HEK293 (cell line): ENCODE data around the gene KIAA1671.

Experiments
- CTCF ChIA-PET: fragments of 350-600 bp; formaldehyde crosslinking; extraction: SDS; loops from one replicate; lab custom pipeline; 2021; ENCODE audit warnings: antibody characterized with exemption; lab: Yijun Ruan, JAX
- POLR2A ChIA-PET: fragments of 300-600 bp; formaldehyde crosslinking; extraction: SDS; loops from one replicate; lab custom pipeline; 2020; ENCODE audit warnings: antibody characterized with exemption, inconsistent platforms; lab: Yijun Ruan, JAX
- H3K27ac ChIP-seq: fragments of 200-500 bp; sonication (Bioruptor generic); 2 replicates; pipeline ENCODE4 v1.5.1; 2014; ENCODE audit warnings: low read depth, low read length, control low read depth, inconsistent platforms; ENCODE audit errors: extremely low read depth
- H3K36me3 ChIP-seq, 2 experiments: fragments of 200-500 bp in 1 of 2; sonication (Bioruptor generic) in 1 of 2; 1 replicate in 1 of 2; 2 replicates in 1 of 2; pipeline ENCODE4 v1.5.1; 2014 to 2017; ENCODE audit warnings: inconsistent platforms in 2 of 2, low read length in 2 of 2; ENCODE audit not compliant: control insufficient read depth in 2 of 2, insufficient read depth in 1 of 2
- H3K4me1 ChIP-seq: fragments of 200-500 bp; sonication (Bioruptor generic); 2 replicates; pipeline ENCODE4 v1.5.1; 2014; ENCODE audit warnings: mild to moderate bottlenecking, low read length, inconsistent platforms; ENCODE audit not compliant: control insufficient read depth, insufficient read depth
- H3K4me3 ChIP-seq: 2 replicates; pipeline ENCODE4 v1.5.1; 2011; ENCODE audit warnings: low read depth, mild to moderate bottlenecking, control low read depth, low read length, moderate library complexity
- H3K9me3 ChIP-seq: fragments of 200-500 bp; sonication (Bioruptor generic); 2 replicates; pipeline ENCODE4 v1.5.1; 2014; ENCODE audit warnings: low read depth, low read length, inconsistent platforms; ENCODE audit not compliant: control insufficient read depth, insufficient read depth
- AEBP2 ChIP-seq: fragments of 450-650 bp; formaldehyde crosslinking; IDR thresholded peaks from 2 replicates; pipeline ENCODE4 v1.5.1; 2016; ENCODE audit warnings: missing biosample characterization, missing genetic modification characterization, borderline replicate concordance
- BCL6B ChIP-seq: fragments of 450-650 bp; formaldehyde crosslinking; IDR thresholded peaks from 2 replicates; pipeline ENCODE4 v1.5.1; 2017; ENCODE audit warnings: missing biosample characterization, missing genetic modification characterization
- CTCF ChIP-seq: fragments of 450-650 bp; formaldehyde crosslinking; IDR thresholded peaks from 2 replicates; pipeline ENCODE4 v1.5.1; 2016; ENCODE audit warnings: missing biosample characterization, missing genetic modification characterization
- ZBTB10 ChIP-seq: fragments of 450-650 bp; formaldehyde crosslinking; IDR thresholded peaks from 2 replicates; pipeline ENCODE4 v1.5.1; 2016; ENCODE audit warnings: missing biosample characterization, missing genetic modification characterization
- ZBTB48 ChIP-seq: fragments of 450-650 bp; formaldehyde crosslinking; IDR thresholded peaks from 2 replicates; pipeline ENCODE4 v1.5.1; 2016; ENCODE audit warnings: missing biosample characterization, missing genetic modification characterization
- ZBTB49 ChIP-seq: fragments of 450-650 bp; formaldehyde crosslinking; IDR thresholded peaks from 2 replicates; pipeline ENCODE4 v1.5.1; 2016; ENCODE audit warnings: missing biosample characterization, missing genetic modification characterization, low read depth
- ZIC2 ChIP-seq: fragments of 450-650 bp; formaldehyde crosslinking; IDR thresholded peaks from 2 replicates; pipeline ENCODE4 v1.5.1; 2016; ENCODE audit warnings: missing biosample characterization, missing genetic modification characterization
- ZNF214 ChIP-seq: fragments of 450-650 bp; formaldehyde crosslinking; IDR thresholded peaks from 2 replicates; pipeline ENCODE4 v1.5.1; 2017; ENCODE audit warnings: missing biosample characterization, mild to moderate bottlenecking, missing genetic modification characterization, borderline replicate concordance
- ZNF391 ChIP-seq: fragments of 450-650 bp; formaldehyde crosslinking; IDR thresholded peaks from 2 replicates; pipeline ENCODE4 v1.5.1; 2016; ENCODE audit warnings: low read depth, missing biosample characterization, missing genetic modification characterization, borderline replicate concordance
- ZNF398 ChIP-seq: fragments of 450-650 bp; formaldehyde crosslinking; IDR thresholded peaks from 2 replicates; pipeline ENCODE4 v1.5.1; 2017; ENCODE audit warnings: missing biosample characterization, missing genetic modification characterization
- ZNF510 ChIP-seq: fragments of 450-650 bp; formaldehyde crosslinking; IDR thresholded peaks from 2 replicates; pipeline ENCODE4 v1.5.1; 2018; ENCODE audit warnings: mild to moderate bottlenecking, missing genetic modification characterization, missing biosample characterization; ENCODE audit not compliant: insufficient replicate concordance
- ZNF521 ChIP-seq: fragments of 450-650 bp; formaldehyde crosslinking; IDR thresholded peaks from 2 replicates; pipeline ENCODE4 v1.5.1; 2017; ENCODE audit warnings: missing biosample characterization, mild to moderate bottlenecking, missing genetic modification characterization
- ZNF561 ChIP-seq: fragments of 450-650 bp; IDR thresholded peaks from 2 replicates; pipeline ENCODE4 v1.5.1; 2018; ENCODE audit warnings: missing biosample characterization, missing genetic modification characterization, borderline replicate concordance
- ZNF585B ChIP-seq: fragments of 450-650 bp; formaldehyde crosslinking; IDR thresholded peaks from 2 replicates; pipeline ENCODE4 v1.5.1; 2016; ENCODE audit warnings: missing biosample characterization, missing genetic modification characterization
- ZNF600 ChIP-seq: fragments of 450-650 bp; formaldehyde crosslinking; IDR thresholded peaks from 2 replicates; pipeline ENCODE4 v1.5.1; 2016; ENCODE audit warnings: missing biosample characterization, missing genetic modification characterization
- ZNF621 ChIP-seq: fragments of 450-650 bp; formaldehyde crosslinking; IDR thresholded peaks from 2 replicates; pipeline ENCODE4 v1.5.1; 2017; ENCODE audit warnings: missing biosample characterization, missing genetic modification characterization
- ZNF843 ChIP-seq: fragments of 450-650 bp; formaldehyde crosslinking; IDR thresholded peaks from 2 replicates; pipeline ENCODE4 v1.5.1; 2016; ENCODE audit warnings: missing biosample characterization, missing genetic modification characterization

KIAA1671 gene

GRCh38 chr22:25027043-25027906, 74.8 kb downstream of the KIAA1671 start (continued):
- no peak for TF ChIP-seq ZNF843 (tag by site-specific recombination)
- TF ChIP-seq ZNF600 (tag by site-specific recombination) = no peak
- no peak for TF ChIP-seq ZBTB10 (tag by site-specific recombination)
- TF ChIP-seq ZNF621 (tag by site-specific recombination) = no peak
- no peak for TF ChIP-seq ZBTB48
- no peak for TF ChIP-seq ZNF510
- no peak for TF ChIP-seq ZIC2 (tag by site-specific recombination)
- no peak for TF ChIP-seq ZNF398
- TF ChIP-seq BCL6B (tag by site-specific recombination) = no peak
- TF ChIP-seq ZBTB49 = no peak

GRCh38 chr22:25027959-25028840, 75.7 kb downstream of the KIAA1671 start:
- CTCF ChIA-PET = interaction anchor here (0.8 to 5.0 kb wide), 7 partner anchors 13 to 306 kb away, joined by 3 to 25 read pairs (median 4); partner anchors contain the start of gene LHFPL7
- peaks cover 0 to 16% of the 10 kb centered on the region in 2 experiments; a peak in 1 of 3 replicates for H3K36me3 ChIP-seq

More at GRCh38 chr22:25027959-25028840, 75.7 kb downstream of the KIAA1671 start:
- Histone ChIP-seq H3K4me3 (no peak overlapping the region), H3K9me3 (no peaks in the 10 kb centered on the region), H3K4me1 (peaks cover 2% of the 10 kb centered on the region), H3K27ac (no peak overlapping the region)
- POLR2A ChIA-PET = no interaction called here
- TF ChIP-seq CTCF (peak; percentile 48), ZNF391 (tag by site-specific recombination) (no peak), ZNF214 (tag by site-specific recombination) (no peak), ZNF561 (tag by site-specific recombination) (no peak), AEBP2 (no peak), ZNF585B (tag by site-specific recombination) (no peak), ZNF521 (tag by site-specific recombination) (no peak)
